Trophoblast cell (in vitro differentiated cells and primary cell): ENCODE data around the gene NASP.

Source experiments
- DNase-seq, 2 donors: peaks; one replicate each; pipeline ENCODE4 v3.0.0-alpha.2; 2016
- H2AFZ ChIP-seq: 2 replicates; pipeline ENCODE4 v1.6.1; 2013; ENCODE audit warnings: low read length, moderate library complexity, mild to moderate bottlenecking; ENCODE audit not compliant: insufficient read depth, poor library complexity
- H2AK5ac ChIP-seq: 2 replicates; pipeline ENCODE4 v1.6.1; 2013; ENCODE audit warnings: mild to moderate bottlenecking, low read length
- H2BK120ac ChIP-seq: 2 replicates; pipeline ENCODE4 v1.6.1; 2013; ENCODE audit warnings: low read length, mild to moderate bottlenecking, moderate library complexity; ENCODE audit not compliant: insufficient read depth, poor library complexity
- H2BK12ac ChIP-seq: 2 replicates; pipeline ENCODE4 v1.6.1; 2013; ENCODE audit warnings: mild to moderate bottlenecking, low read length, moderate library complexity
- H2BK5ac ChIP-seq: 2 replicates; pipeline ENCODE4 v1.6.1; 2013; ENCODE audit warnings: low read length, low read depth, moderate library complexity, mild to moderate bottlenecking; ENCODE audit not compliant: poor library complexity
- H3K14ac ChIP-seq: 2 replicates; pipeline ENCODE4 v1.6.1; 2013; ENCODE audit warnings: mild to moderate bottlenecking, low read length
- H3K18ac ChIP-seq: 2 replicates; pipeline ENCODE4 v1.6.1; 2013; ENCODE audit warnings: mild to moderate bottlenecking, low read length
- H3K23ac ChIP-seq: 2 replicates; pipeline ENCODE4 v1.6.1; 2013; ENCODE audit warnings: low read length
- H3K27ac ChIP-seq: 2 replicates; pipeline ENCODE4 v1.5.1; 2013; ENCODE audit warnings: low read depth, mild to moderate bottlenecking, inconsistent platforms, low read length, moderate library complexity
- H3K27me3 ChIP-seq: 2 replicates; pipeline ENCODE4 v1.6.1; 2013; ENCODE audit warnings: inconsistent platforms, mild to moderate bottlenecking, low read length, moderate library complexity; ENCODE audit not compliant: insufficient read depth
- H3K36me3 ChIP-seq, 2 experiments: 1 replicate in 1 of 2; 2 replicates in 1 of 2; pipeline ENCODE4 v1.6.1; 2013; ENCODE audit warnings: low read length in 2 of 2, mild to moderate bottlenecking in 2 of 2, moderate library complexity in 1 of 2; ENCODE audit not compliant: insufficient read depth in 2 of 2, control insufficient read depth in 1 of 2
- H3K4ac ChIP-seq: 2 replicates; pipeline ENCODE4 v1.6.1; 2013; ENCODE audit warnings: low read depth, mild to moderate bottlenecking, low read length, moderate library complexity
- H3K4me1 ChIP-seq, 2 experiments: 1 replicate in 1 of 2; 2 replicates in 1 of 2; pipeline ENCODE4 v1.6.1; 2013; ENCODE audit warnings: low read length in 2 of 2, mild to moderate bottlenecking in 2 of 2, moderate library complexity in 1 of 2; ENCODE audit not compliant: insufficient read depth in 2 of 2, control insufficient read depth in 1 of 2
- H3K4me2 ChIP-seq: 2 replicates; pipeline ENCODE4 v1.6.1; 2013; ENCODE audit warnings: inconsistent platforms, mild to moderate bottlenecking, low read length, moderate library complexity
- H3K4me3 ChIP-seq: 2 replicates; pipeline ENCODE4 v1.5.1; 2013; ENCODE audit warnings: mild to moderate bottlenecking, low read depth, low read length, inconsistent platforms
- H3K79me1 ChIP-seq: one replicate; pipeline ENCODE4 v1.6.1; 2013; ENCODE audit warnings: low read length
- H3K79me2 ChIP-seq: 2 replicates; pipeline ENCODE4 v1.6.1; 2013; ENCODE audit warnings: low read length, mild to moderate bottlenecking; ENCODE audit not compliant: control insufficient read depth, insufficient read depth, poor library complexity
- H3K9ac ChIP-seq: 2 replicates; pipeline ENCODE4 v1.6.1; 2013; ENCODE audit warnings: mild to moderate bottlenecking, low read length
- H3K9me3 ChIP-seq: 2 replicates; pipeline ENCODE4 v1.6.1; 2013; ENCODE audit warnings: low read depth, mild to moderate bottlenecking, control low read depth, inconsistent platforms, low read length; ENCODE audit not compliant: insufficient read depth
- H4K12ac ChIP-seq: 2 replicates; pipeline ENCODE4 v1.6.1; 2013; ENCODE audit warnings: low read depth, mild to moderate bottlenecking, low read length, moderate library complexity
- H4K8ac ChIP-seq: 2 replicates; pipeline ENCODE4 v1.6.1; 2013; ENCODE audit warnings: low read depth, mild to moderate bottlenecking, low read length, moderate library complexity
- H4K91ac ChIP-seq: one replicate; pipeline ENCODE4 v1.6.1; 2013; ENCODE audit warnings: low read depth, mild to moderate bottlenecking, low read length, moderate library complexity
- WGBS: extraction: QIAGEN DNeasy Blood & Tissue Kit; methylation state at CpG from one replicate; pipeline ENCODE4 v1.1.7; 2013; ENCODE audit warnings: missing lambda C conversion rate; ENCODE audit not compliant: insufficient read length, insufficient coverage; ENCODE audit errors: extremely low coverage; 5-methylcytosine and 5-hydroxymethylcytosine counted together

NASP gene

GRCh38 chr1:45545553-45546310 is 38.1 kb upstream of the NASP start:
- H3K9ac ChIP-seq: no peak overlapping the region
- H2AK5ac ChIP-seq: no peak overlapping the region
- no peaks in the 10 kb centered on the region for H3K9me3 ChIP-seq
- no peak overlapping the region for H3K23ac ChIP-seq
- H2AFZ ChIP-seq: no peak overlapping the region
- no peak overlapping the region for H2BK12ac ChIP-seq
- H3K14ac ChIP-seq: no peak overlapping the region
- H2BK5ac ChIP-seq: no peak overlapping the region
- peaks cover 3% of the 10 kb centered on the region for H3K79me2 ChIP-seq
- H3K4ac ChIP-seq: no peak overlapping the region
- no peak overlapping the region for H4K12ac ChIP-seq
- no peak overlapping the region for H3K27ac ChIP-seq
- no peaks in the 10 kb centered on the region for H3K36me3 ChIP-seq
- H4K8ac ChIP-seq: no peak overlapping the region
- H3K4me1 ChIP-seq: peaks cover 2 to 3% of the 10 kb centered on the region in 2 experiments
- WGBS: no CpG with 5 or more reads among the region's 7 CpGs
- peak; percentile 65 to 67 for DNase-seq
- H3K4me3 ChIP-seq: no peak overlapping the region
- no peak overlapping the region for H4K91ac ChIP-seq
- H3K18ac ChIP-seq: no peak overlapping the region
- peaks cover 5% of the 10 kb centered on the region for H3K79me1 ChIP-seq
- H3K4me2 ChIP-seq: no peak overlapping the region
- H3K27me3 ChIP-seq: no peaks in the 10 kb centered on the region
- H2BK120ac ChIP-seq: no peak overlapping the region

GRCh38 chr1:45550401-45551351 is 33.2 kb upstream of the NASP start, which contains the start of gene AKR1A1:
Gene AKR1A1, plus strand, starts transcription at chr1:45550826. Its CDS starts 10,969 bp downstream, at chr1:45561795.
- H4K91ac ChIP-seq: peak within 1 kb of the TSS; percentile 97

GRCh38 chr1:45551684-45552083 is 32.2 kb upstream of the NASP start:
- Histone ChIP-seq H2AFZ (no peak overlapping the region), H3K4me2 (peak overlapping the region; percentile 89), H3K27ac (no peak overlapping the region), H3K4me3 (peak overlapping the region; percentile 41), H2BK120ac (no peak overlapping the region), H4K12ac (no peak overlapping the region), H3K9ac (no peak overlapping the region), H4K8ac (no peak overlapping the region), H2BK12ac (no peak overlapping the region), H4K91ac (no peak overlapping the region), H3K79me1 (peaks cover 8% of the 10 kb centered on the region), H3K79me2 (peaks cover 7% of the 10 kb centered on the region), H3K18ac (no peak overlapping the region), H2AK5ac (no peak overlapping the region), H3K23ac (no peak overlapping the region), H3K36me3 (peaks cover 4 to 12% of the 10 kb centered on the region in 2 experiments), H3K27me3 (no peaks in the 10 kb centered on the region), H3K4me1 (peaks cover 0 to 8% of the 10 kb centered on the region in 2 experiments), H3K14ac (no peak overlapping the region), H3K4ac (peak overlapping the region; percentile 30), H3K9me3 (no peaks in the 10 kb centered on the region), H2BK5ac (no peak overlapping the region)
- DNase-seq: no peak
- no CpG with 5 or more reads among the region's 3 CpGs for WGBS

More at GRCh38 chr1:45550401-45551351, 33.2 kb upstream of the NASP start, which contains the start of gene AKR1A1:
- Histone ChIP-seq H2BK12ac (peak within 1 kb of the TSS; percentile 25), H3K36me3 (peaks cover 2 to 8% of the 10 kb centered on the region in 2 experiments), H2AK5ac (peak within 1 kb of the TSS; percentile 88), H3K23ac (no peak within 1 kb of the TSS), H4K12ac (peak within 1 kb of the TSS; percentile 99), H3K9me3 (no peaks in the 10 kb centered on the region), H3K4me2 (peak within 1 kb of the TSS; percentile 89), H3K27me3 (no peaks in the 10 kb centered on the region), H3K4me1 (peaks cover 0 to 8% of the 10 kb centered on the region in 2 experiments), H3K4ac (peak within 1 kb of the TSS; percentile 95), H3K4me3 (peak within 1 kb of the TSS; percentile 86), H2AFZ (peak within 1 kb of the TSS; percentile 88), H3K79me1 (peaks cover 8% of the 10 kb centered on the region), H3K14ac (peak within 1 kb of the TSS; percentile 93), H4K8ac (peak within 1 kb of the TSS; percentile 99), H3K18ac (peak within 1 kb of the TSS; percentile 94), H3K79me2 (peaks cover 7% of the 10 kb centered on the region), H2BK5ac (peak within 1 kb of the TSS; percentile 87), H2BK120ac (peak within 1 kb of the TSS; percentile 74), H3K27ac (peak within 1 kb of the TSS; percentile 66), H3K9ac (peak within 1 kb of the TSS; percentile 93)
- WGBS: no CpG with 5 or more reads among the region's 47 CpGs
- peak; percentile 94 to 98 for DNase-seq

- peaks cover 4 to 12% of the 10 kb centered on the region in 2 experiments for H3K36me3 ChIP-seq
- no peak overlapping the region for H3K4me2 ChIP-seq
- no peak overlapping the region for H2AFZ ChIP-seq
- DNase-seq: no peak
- H3K4me3 ChIP-seq: no peak overlapping the region
- no peaks in the 10 kb centered on the region for H3K9me3 ChIP-seq
- no peak overlapping the region for H3K9ac ChIP-seq
- H3K14ac ChIP-seq: no peak overlapping the region
- peaks cover 7% of the 10 kb centered on the region for H3K79me2 ChIP-seq
- H3K4me1 ChIP-seq: peaks cover 0 to 8% of the 10 kb centered on the region in 2 experiments
- no peak overlapping the region for H3K18ac ChIP-seq
- no peak overlapping the region for H2AK5ac ChIP-seq
- no peak overlapping the region for H2BK5ac ChIP-seq
- H3K27me3 ChIP-seq: no peaks in the 10 kb centered on the region
- H3K4ac ChIP-seq: peak overlapping the region; percentile 15
- no peak overlapping the region for H3K27ac ChIP-seq
- no peak overlapping the region for H3K23ac ChIP-seq
- H2BK12ac ChIP-seq: no peak overlapping the region
- WGBS: no CpG with 5 or more reads among the region's 1 CpG
- peaks cover 11% of the 10 kb centered on the region for H3K79me1 ChIP-seq
- no peak overlapping the region for H4K12ac ChIP-seq
- no peak overlapping the region for H4K8ac ChIP-seq
- H4K91ac ChIP-seq: no peak overlapping the region
- no peak overlapping the region for H2BK120ac ChIP-seq
Measured at GRCh38 chr1:45552331-45552730, 31.5 kb upstream of the NASP start.
